K562 (cell line): Measurements from ENCODE around the gene DMRT2. TPM values are rescaled to one million over a fixed set of nuclear protein-coding genes. Genes with fewer than 3 reads are reported as not detected.

Experiments
- ATAC-seq: fragments of 200-7000 bp; cut with Tn5 transposase; 3 replicates; pipeline ENCODE4 v1.9.1; 2020; ENCODE audit warnings: moderate library complexity
- BruUV-seq: library from RNA; stranded (reverse); fragments of 400-500 nt; replicated peaks from 2 replicates; lab custom pipeline; 2021; lab: Mats Ljungman, UMichigan
- CTCF ChIA-PET: fragments of 300-600 bp; formaldehyde crosslinking; extraction: SDS; loops from one replicate; lab custom pipeline; 2021; ENCODE audit warnings: low intra/inter-chr PET ratio; lab: Yijun Ruan, JAX
- POLR2A ChIA-PET: fragments of 300-600, 350-650 bp; sonication (Branson Sonifier 250); formaldehyde crosslinking; extraction: SDS; loops from one replicate; lab custom pipeline; 2021; ENCODE audit warnings: antibody characterized with exemption, inconsistent platforms; lab: Yijun Ruan, JAX
- DNase-seq, 4 experiments: peaks; one replicate each; pipeline versions ENCODE4 v3.0.0 to v3.0.0-alpha.2; 2011 to 2018; ENCODE audit warnings: low spot score in 3 of 4, mixed read lengths in 3 of 4; ENCODE audit errors: extremely low read depth in 1 of 4
- FAIRE-seq: peaks from 2 replicates; lab custom pipeline; 2011; peaks lifted over from hg19 to GRCh38; lab: Jason Lieb, UNC
- H2AFZ ChIP-seq: 2 replicates; pipeline ENCODE4 v1.6.0; 2011; ENCODE audit warnings: low read depth, low read length, control low read depth, inconsistent platforms
- H3K27ac ChIP-seq: fragments of 200-600 bp; 3 replicates; pipeline ENCODE4 v1.8.0; 2011; ENCODE audit warnings: low read depth, mild to moderate bottlenecking, control low read depth, inconsistent platforms, low read length, moderate library complexity, mixed read lengths; ENCODE audit errors: extremely low read depth
- H3K27me3 ChIP-seq, 2 experiments: fragments of 300-600 bp in 1 of 2; 2 replicates in 1 of 2; 3 replicates in 1 of 2; pipeline versions ENCODE4 v1.6.0 to v1.8.0; 2011; ENCODE audit warnings: inconsistent platforms in 2 of 2, low read length in 2 of 2, mild to moderate bottlenecking in 1 of 2, mixed read lengths in 1 of 2, moderate library complexity in 1 of 2; ENCODE audit not compliant: control insufficient read depth in 2 of 2, insufficient read depth in 2 of 2
- H3K36me3 ChIP-seq: fragments of 300-600 bp; 3 replicates; pipeline ENCODE4 v1.8.0; 2011; ENCODE audit warnings: mild to moderate bottlenecking, low read length, inconsistent platforms; ENCODE audit not compliant: control insufficient read depth, insufficient read depth
- H3K4me1 ChIP-seq, 2 experiments: fragments of 200-600 bp in 1 of 2; replicated peaks in 1 of 2; 2 replicates in 1 of 2; 3 replicates in 1 of 2; pipeline versions ENCODE4 v1.5.1 to v1.8.0; 2011; ENCODE audit warnings: inconsistent platforms in 2 of 2, low read length in 2 of 2, mild to moderate bottlenecking in 1 of 2, mixed read lengths in 1 of 2, moderate library complexity in 1 of 2; ENCODE audit not compliant: control insufficient read depth in 2 of 2, insufficient read depth in 2 of 2
- H3K4me2 ChIP-seq: 2 replicates; pipeline ENCODE4 v1.6.1; 2011; ENCODE audit warnings: low read length, control low read depth, inconsistent platforms, mixed read lengths; ENCODE audit not compliant: insufficient read depth
- H3K4me3 ChIP-seq: fragments of 200-600 bp; sonication (generic), shearing (Covaris generic); 2 replicates; pipeline ENCODE4 v1.5.1; 2016; ENCODE audit warnings: control low read depth, inconsistent platforms
- H3K79me2 ChIP-seq: fragments of 200-600 bp; 3 replicates; pipeline ENCODE4 v1.8.0; 2011; ENCODE audit warnings: low read length, inconsistent platforms; ENCODE audit not compliant: control insufficient read depth, insufficient read depth
- H3K9ac ChIP-seq, 2 experiments: 2 replicates each; pipeline versions ENCODE4 v1.6.0 to v1.6.1; 2011; ENCODE audit warnings: low read depth in 2 of 2, low read length in 2 of 2, control low read depth in 1 of 2, inconsistent platforms in 1 of 2, mild to moderate bottlenecking in 1 of 2, mixed read lengths in 1 of 2; ENCODE audit not compliant: insufficient read depth in 1 of 2
- H3K9me1 ChIP-seq: one replicate; pipeline ENCODE4 v1.6.0; 2011; ENCODE audit warnings: inconsistent platforms, mild to moderate bottlenecking, low read length, moderate library complexity; ENCODE audit not compliant: control insufficient read depth, insufficient read depth
- H3K9me3 ChIP-seq: replicated peaks from 2 replicates; pipeline ENCODE4 v1.5.1; 2011; ENCODE audit warnings: low read depth, low read length, inconsistent platforms; ENCODE audit not compliant: control insufficient read depth, insufficient read depth
- H4K20me1 ChIP-seq: replicated peaks from 2 replicates; pipeline ENCODE4 v1.6.1; 2011; ENCODE audit warnings: low read length, inconsistent platforms, mixed read lengths; ENCODE audit not compliant: control insufficient read depth, insufficient read depth
- ARID3A ChIP-seq: IDR thresholded peaks from 2 replicates; pipeline ENCODE4 v1.6.1; 2012; ENCODE audit warnings: low read depth, low read length, improper control_type of control experiment, borderline replicate concordance
- PTTG1 ChIP-seq: fragments of 450-650 bp; IDR thresholded peaks from 2 replicates; pipeline ENCODE4 v1.6.1; 2016; ENCODE audit warnings: low read depth, mild to moderate bottlenecking, missing genetic modification characterization, missing compliant biosample characterization
- RREB1 ChIP-seq: fragments of 250-450 bp; sonication (Bioruptor Pico); IDR thresholded peaks from 2 replicates; pipeline ENCODE4 v1.4.0; 2020
- SMAD3 ChIP-seq: fragments of 450-650 bp; formaldehyde crosslinking; conservative IDR thresholded peaks from 2 replicates; pipeline ENCODE4 v1.4.0; 2020; ENCODE audit warnings: mild to moderate bottlenecking
- SMARCE1 ChIP-seq: fragments of 450-650 bp; IDR thresholded peaks from 2 replicates; pipeline ENCODE4 v1.7.1; 2016; ENCODE audit warnings: mild to moderate bottlenecking
- SRSF9 ChIP-seq: fragments of 200-400 bp; formaldehyde crosslinking; IDR thresholded peaks from 2 replicates; pipeline ENCODE4 v1.6.1; 2017; ENCODE audit warnings: low read depth, low read length, borderline replicate concordance
- TAF7 ChIP-seq: fragments of 450-650 bp; IDR thresholded peaks from 2 replicates; pipeline ENCODE4 v1.6.1; 2016; ENCODE audit warnings: missing genetic modification characterization, missing compliant biosample characterization
- TRIM28 ChIP-seq: fragments of 450-650 bp; IDR thresholded peaks from 2 replicates; pipeline ENCODE4 v1.6.1; 2017
- ZNF511 ChIP-seq: sonication (generic); formaldehyde crosslinking; IDR thresholded peaks from 2 replicates; pipeline ENCODE4 v1.8.0; 2022; ENCODE audit warnings: mild to moderate bottlenecking, missing genetic modification reagents
- ZNF583 ChIP-seq: fragments of 250-450 bp; sonication (Bioruptor Pico); IDR thresholded peaks from 2 replicates; pipeline ENCODE4 v1.4.0; 2020
- ZSCAN29 ChIP-seq: fragments of 450-650 bp; IDR thresholded peaks from 2 replicates; pipeline ENCODE4 v1.6.1; 2017
- WGBS: fragments of 100-300 bp; shearing (Covaris generic); methylation state at CpG from one replicate; pipeline ENCODE4 v1.1.6; 2016; ENCODE audit warnings: low coverage, mixed read lengths; ENCODE audit not compliant: insufficient coverage; ENCODE audit errors: missing lambda C conversion rate; 5-methylcytosine and 5-hydroxymethylcytosine counted together
- in situ Hi-C: fragments of 300-500 bp; cut with MboI; formaldehyde crosslinking; loops from 4 replicates; pipeline ENCODE4 v1.15.0; 2018; ENCODE audit warnings: inconsistent platforms, mixed read lengths
- intact Hi-C: fragments of 100-400 bp; cut with micrococcal nuclease; formaldehyde crosslinking; loops from 2 replicates; pipeline ENCODE4 v1.14.2; 2022
- polyA plus RNA-seq, 8 experiments: library from polyadenylated mRNA; depleted of rRNA in 4 of 8; stranded (reverse) in 5 of 8; unstranded in 3 of 8; fragments of >200 nt; fragmentation: Nextera tagmentation in 2 of 8; fragmentation: Illumina TruSeq in 1 of 8; extraction: Ambion mirVana in 2 of 8; extraction: Trizol in 1 of 8; gene quantifications; 2 replicates each; pipeline versions ENCODE4 v1.2.1 to v1.2.3, GENCODE V29; 2011 to 2014; ENCODE audit warnings: inconsistent platforms in 1 of 8, missing spikeins in 1 of 8
- total RNA-seq, 7 experiments: library from RNA; depleted of rRNA in 6 of 7; stranded (reverse); fragments of >200 nt in 6 of 7; fragmentation: Illumina TruSeq in 2 of 7; extraction: Trizol in 2 of 7; gene quantifications; 2 replicates each; pipeline versions ENCODE4 v1.2.1 to v1.2.3, GENCODE V29; 2011 to 2021; ENCODE audit warnings: low replicate concordance in 1 of 7

The DMRT2 gene
- total and polyA plus RNA-seq, 9 of the 15 experiments (the other 6 are each of a cell fraction or from before 2014, with no cell fraction given): not detected

GRCh38 chr9:1039589-1039988, 10.6 kb upstream of the DMRT2 start:
- no peaks in the 10 kb centered on the region for H3K9me1 ChIP-seq
- no peak for ATAC-seq

More at GRCh38 chr9:1039589-1039988, 10.6 kb upstream of the DMRT2 start:
- whole genome bisulfite sequencing: 0% methylated on average over 4 of the region's 4 CpGs
- CTCF ChIA-PET: no interaction called here
- Histone ChIP-seq H3K4me1 (no peaks in the 10 kb centered on the region), H3K27ac (no peak overlapping the region), H4K20me1 (no peaks in the 10 kb centered on the region), H3K9me3 (no peaks in the 10 kb centered on the region), H3K36me3 (no peaks in the 10 kb centered on the region), H2AFZ (no peak overlapping the region), H3K4me3 (no peak overlapping the region), H3K27me3 (no peaks in the 10 kb centered on the region), H3K4me2 (no peak overlapping the region), H3K79me2 (no peaks in the 10 kb centered on the region), H3K9ac (no peak overlapping the region)
- FAIRE-seq: no peak
- intact Hi-C loops (no loop called here), in situ Hi-C loops (no loop called here)
- no peak for TF ChIP-seq ZNF511 (CRISPR knock-in tag)
- no peak for TF ChIP-seq SMAD3 (CRISPR knock-in tag)
- no peak for TF ChIP-seq SMARCE1
- no peak for TF ChIP-seq PTTG1 (tag)
- TF ChIP-seq TRIM28: no peak
- TF ChIP-seq ZSCAN29: no peak
- TF ChIP-seq RREB1 (CRISPR knock-in tag): no peak
- no peak for TF ChIP-seq ARID3A
- TF ChIP-seq ZNF583 (CRISPR knock-in tag): no peak
- no peak for TF ChIP-seq TAF7 (tag)
- TF ChIP-seq SRSF9: no peak
- BruUV-seq: no TSS peak
- POLR2A ChIA-PET: no interaction called here
- DNase-seq: no peak
